Astrocyte (in vitro differentiated cells and primary cell): ENCODE data around the gene PLEKHA1.

ENCODE experiments used
- CTCF ChIP-seq: IDR thresholded peaks from 2 replicates; pipeline ENCODE4 v1.5.1; 2011; ENCODE audit warnings: low read depth, mild to moderate bottlenecking, inconsistent platforms, low read length, moderate library complexity; ENCODE audit not compliant: insufficient read depth
- EZH2 ChIP-seq: IDR thresholded peaks from 2 replicates; pipeline ENCODE4 v1.6.1; 2012; ENCODE audit warnings: mild to moderate bottlenecking, low read length, inconsistent platforms; ENCODE audit not compliant: insufficient read depth

GRCh38 chr10:122348512-122348911 is 26.0 kb upstream of the PLEKHA1 start:
- no peak for TF ChIP-seq CTCF
- TF ChIP-seq EZH2, result no peak
